ENCODE data around the gene FSCN2.

- TF ChIP-seq, protein P1, sequence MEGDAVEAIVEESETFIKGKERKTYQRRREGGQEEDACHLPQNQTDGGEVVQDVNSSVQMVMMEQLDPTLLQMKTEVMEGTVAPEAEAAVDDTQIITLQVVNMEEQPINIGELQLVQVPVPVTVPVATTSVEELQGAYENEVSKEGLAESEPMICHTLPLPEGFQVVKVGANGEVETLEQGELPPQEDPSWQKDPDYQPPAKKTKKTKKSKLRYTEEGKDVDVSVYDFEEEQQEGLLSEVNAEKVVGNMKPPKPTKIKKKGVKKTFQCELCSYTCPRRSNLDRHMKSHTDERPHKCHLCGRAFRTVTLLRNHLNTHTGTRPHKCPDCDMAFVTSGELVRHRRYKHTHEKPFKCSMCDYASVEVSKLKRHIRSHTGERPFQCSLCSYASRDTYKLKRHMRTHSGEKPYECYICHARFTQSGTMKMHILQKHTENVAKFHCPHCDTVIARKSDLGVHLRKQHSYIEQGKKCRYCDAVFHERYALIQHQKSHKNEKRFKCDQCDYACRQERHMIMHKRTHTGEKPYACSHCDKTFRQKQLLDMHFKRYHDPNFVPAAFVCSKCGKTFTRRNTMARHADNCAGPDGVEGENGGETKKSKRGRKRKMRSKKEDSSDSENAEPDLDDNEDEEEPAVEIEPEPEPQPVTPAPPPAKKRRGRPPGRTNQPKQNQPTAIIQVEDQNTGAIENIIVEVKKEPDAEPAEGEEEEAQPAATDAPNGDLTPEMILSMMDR (optimal IDR thresholded peaks at IDR 0.05 in 1 of 3, IDR thresholded peaks at IDR 0.05 in 1 of 3, conservative IDR thresholded peaks at IDR 0.05 in 1 of 3; ENCODE audit: extremely low read depth in 1 of 3, insufficient read depth in 2 of 3, low read length in 3 of 3): no peak
- no peak for TF ChIP-seq EZH2 (IDR thresholded peaks at IDR 0.05; ENCODE audit: low read length)
Measured at GRCh38 chr17:81577278-81578000, 49.3 kb downstream of the FSCN2 start.
